GM06990 (cell line): ENCODE measurements around the gene TRABD2A.

Experiments
- DNase-seq: peaks from one replicate; pipeline ENCODE4 v3.0.0-alpha.2; 2011; ENCODE audit not compliant: insufficient read length; ENCODE audit errors: extremely low read depth
- H3K27me3 ChIP-seq: replicated peaks from 2 replicates; pipeline ENCODE4 v1.6.0; 2011; ENCODE audit warnings: low read length; ENCODE audit not compliant: control insufficient read depth, insufficient read depth
- H3K36me3 ChIP-seq: 2 replicates; pipeline ENCODE4 v1.5.1; 2011; ENCODE audit warnings: low read length; ENCODE audit not compliant: control insufficient read depth, insufficient read depth
- H3K4me3 ChIP-seq: replicated peaks from 2 replicates; pipeline ENCODE4 v1.5.1; 2011; ENCODE audit warnings: low read depth, mild to moderate bottlenecking, control low read depth, low read length
- CTCF ChIP-seq: IDR thresholded peaks from 2 replicates; pipeline ENCODE4 v1.5.1; 2011; ENCODE audit warnings: low read length, control low read depth, mild to moderate bottlenecking, inconsistent platforms; ENCODE audit not compliant: insufficient read depth, poor library complexity, severe bottlenecking

The TRABD2A gene

DNA sequence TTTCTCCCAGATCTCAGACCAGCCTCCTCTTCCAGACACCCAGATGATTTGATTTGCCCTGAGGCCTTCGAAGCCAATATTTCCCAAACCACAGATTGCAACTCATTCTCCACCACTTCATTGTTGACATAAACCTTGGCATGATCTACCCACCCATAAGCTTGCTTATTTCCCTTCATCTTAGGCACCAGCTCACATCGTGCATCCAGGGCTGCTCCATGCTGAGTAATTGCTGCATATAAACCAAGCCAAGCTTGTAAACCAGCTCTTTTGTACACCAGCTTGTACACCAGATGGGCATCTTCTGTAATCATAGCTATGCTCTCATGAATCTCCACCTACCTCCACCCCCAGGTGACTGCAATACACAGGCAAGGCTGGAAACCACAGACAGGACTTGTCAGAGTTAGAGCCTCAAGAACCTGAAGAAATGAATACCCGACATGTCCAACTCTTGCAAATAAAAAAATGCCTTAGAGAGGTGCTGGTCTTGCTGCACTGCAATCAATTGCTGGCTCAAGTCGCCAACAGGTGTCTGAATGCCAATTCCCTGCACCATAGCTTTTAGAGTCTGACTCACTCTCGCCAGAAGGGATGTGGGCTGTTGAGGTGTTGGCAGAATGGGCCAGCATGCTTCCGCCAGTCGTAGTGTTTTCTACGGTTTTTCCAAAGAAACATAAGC, 31.5 kb downstream of the TRABD2A start:
- no peaks in the 10 kb centered on the region; the same call in none of the 2 replicates for H3K27me3 ChIP-seq
- DNase-seq = no peak
- no peak overlapping the region for H3K4me3 ChIP-seq
- H3K36me3 ChIP-seq = no peaks in the 10 kb centered on the region
- TF ChIP-seq CTCF = no peak

GRCh38 chr2:84847326-84848050, 33.4 kb downstream of the TRABD2A start:
- no peak for TF ChIP-seq CTCF
- Histone ChIP-seq H3K27me3 (no peaks in the 10 kb centered on the region; the same call in none of the 2 replicates), H3K4me3 (no peak overlapping the region), H3K36me3 (no peaks in the 10 kb centered on the region)
- no peak for DNase-seq

GRCh38 chr2:84846741-84847142, 34.1 kb downstream of the TRABD2A start:
- DNase-seq = no peak
- no peaks in the 10 kb centered on the region; the same call in none of the 2 replicates for H3K27me3 ChIP-seq
- H3K4me3 ChIP-seq = no peak overlapping the region
- no peak for TF ChIP-seq CTCF
- no peaks in the 10 kb centered on the region for H3K36me3 ChIP-seq

DNA sequence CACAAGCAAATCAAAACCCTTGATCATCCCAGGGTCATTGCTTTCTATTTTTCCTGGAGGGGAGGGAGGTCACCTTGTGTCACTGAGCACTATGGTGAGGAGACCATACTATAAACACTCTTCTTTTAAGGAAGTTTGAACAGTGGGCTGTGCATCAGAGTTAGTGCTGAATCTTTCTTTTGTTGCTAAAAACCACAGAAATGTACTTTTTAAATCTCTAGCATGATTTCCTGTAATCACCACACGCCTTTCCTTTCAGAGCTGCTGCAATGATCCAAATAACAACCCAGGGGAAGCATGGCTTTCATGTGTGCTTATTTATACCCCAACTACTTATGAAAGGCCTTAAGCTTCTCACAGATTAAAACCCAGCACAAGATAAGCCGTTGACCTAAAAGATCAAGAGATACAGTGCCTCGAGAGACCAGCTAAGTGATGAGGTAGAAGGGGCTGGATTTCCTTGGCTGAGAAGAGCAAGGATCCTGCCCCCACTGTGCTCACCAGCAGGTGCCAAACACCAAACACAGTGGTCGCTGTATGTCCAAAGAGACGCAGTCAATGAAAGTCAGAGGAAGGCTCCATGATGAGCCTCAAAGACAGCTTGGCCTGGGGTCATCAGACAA, 34.7 kb downstream of the TRABD2A start:
- no peak for DNase-seq
- H3K36me3 ChIP-seq = no peaks in the 10 kb centered on the region
- no peaks in the 10 kb centered on the region; the same call in none of the 2 replicates for H3K27me3 ChIP-seq
- no peak overlapping the region for H3K4me3 ChIP-seq
- TF ChIP-seq CTCF = no peak

DNA sequence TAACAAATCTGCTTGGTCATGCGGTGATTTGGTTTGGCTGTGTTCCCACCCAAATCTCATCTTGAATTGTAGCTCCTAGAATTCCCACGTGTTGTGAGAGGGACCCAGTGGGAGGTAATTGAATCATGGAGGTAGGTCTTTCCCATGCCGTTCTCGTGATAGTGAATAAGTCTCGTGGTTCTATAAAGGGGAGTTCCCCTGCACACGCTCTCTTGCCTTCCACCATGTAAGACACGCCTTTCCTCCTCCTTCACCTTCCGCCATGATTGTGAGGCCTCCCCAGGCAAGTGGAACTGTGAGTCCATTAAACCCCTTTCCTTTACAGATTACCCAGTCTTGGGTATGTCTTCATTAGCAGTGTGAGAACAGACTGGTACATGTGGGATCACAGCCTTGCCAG, 36.7 kb downstream of the TRABD2A start:
- Histone ChIP-seq H3K27me3 (no peaks in the 10 kb centered on the region; the same call in 1 of the 2 replicates), H3K4me3 (no peak overlapping the region), H3K36me3 (no peaks in the 10 kb centered on the region)
- TF ChIP-seq CTCF = no peak
- no peak for DNase-seq
